Measurements from ENCODE around the gene DDX49.

- TF ChIP-seq EZH2 (IDR thresholded peaks at IDR 0.05; ENCODE audit: borderline replicate concordance, insufficient read depth, low read depth, low read length, poor library complexity, severe bottlenecking) (no peak), CTCF (IDR thresholded peaks at IDR 0.05) (no peak)
Measured at GRCh38 chr19:18960370-18960769, 40.9 kb downstream of the DDX49 start.
